Endothelial cell of umbilical vein (primary cell): ENCODE results near the gene PPEF1. TPM values are rescaled to one million over a fixed set of nuclear protein-coding genes. Genes with fewer than 3 reads are reported as not detected.

Source experiments
- BruUV-seq: library from RNA; stranded (reverse); fragments of 400-500 nt; replicated peaks from 2 replicates; lab custom pipeline; 2021; lab: Mats Ljungman, UMichigan
- CTCF ChIA-PET: fragments of 300-600, 350-600 bp; sonication (Branson Sonifier 250); formaldehyde crosslinking; loops from one replicate; lab custom pipeline; 2021; ENCODE audit warnings: antibody characterized with exemption, inconsistent platforms; lab: Charles Lee
- POLR2A ChIA-PET: fragments of 300-600, 350-600 bp; sonication (Branson Sonifier 250); formaldehyde crosslinking; loops from one replicate; lab custom pipeline; 2021; ENCODE audit warnings: antibody characterized with exemption, inconsistent platforms; lab: Charles Lee
- DNase-seq: peaks from one replicate; pipeline ENCODE4 v3.0.0-alpha.2; 2011; ENCODE audit warnings: low read depth, low spot score
- FAIRE-seq: peaks from 2 replicates; lab custom pipeline; 2011; peaks lifted over from hg19 to GRCh38; lab: Jason Lieb, UNC
- H2AFZ ChIP-seq: 2 replicates; pipeline ENCODE4 v1.6.0; 2012; ENCODE audit warnings: low read depth, low read length, control low read depth, inconsistent platforms
- H3K27ac ChIP-seq: 2 replicates; pipeline ENCODE4 v1.5.1; 2011; ENCODE audit warnings: low read depth, mild to moderate bottlenecking, control low read depth, low read length, moderate library complexity; ENCODE audit not compliant: insufficient read depth
- H3K27me3 ChIP-seq, 2 experiments: 2 replicates each; pipeline versions ENCODE4 v1.6.0 to v1.6.1; 2011; ENCODE audit warnings: low read length in 2 of 2, mixed read lengths in 1 of 2; ENCODE audit not compliant: control insufficient read depth in 2 of 2, insufficient read depth in 2 of 2
- H3K36me3 ChIP-seq, 2 experiments: 2 replicates in 1 of 2; 3 replicates in 1 of 2; pipeline ENCODE4 v1.5.1; 2011; ENCODE audit warnings: low read length in 2 of 2, mild to moderate bottlenecking in 1 of 2, moderate library complexity in 1 of 2; ENCODE audit not compliant: control insufficient read depth in 2 of 2, insufficient read depth in 2 of 2; ENCODE audit errors: extremely low read depth in 1 of 2
- H3K4me1 ChIP-seq: 3 replicates; pipeline ENCODE4 v1.5.1; 2011; ENCODE audit warnings: mild to moderate bottlenecking, low read length; ENCODE audit not compliant: control insufficient read depth, insufficient read depth; ENCODE audit errors: extremely low read depth
- H3K4me2 ChIP-seq: 2 replicates; pipeline ENCODE4 v1.6.1; 2011; ENCODE audit warnings: low read length, control low read depth, mixed read lengths; ENCODE audit not compliant: insufficient read depth
- H3K4me3 ChIP-seq, 3 experiments: fragments of 200-600 bp in 1 of 3; sonication (generic), shearing (Covaris generic) in 1 of 3; replicated peaks in 1 of 3; 2 replicates each; pipeline ENCODE4 v1.5.1; 2011 to 2016; ENCODE audit warnings: control low read depth in 3 of 3, low read length in 3 of 3, mild to moderate bottlenecking in 2 of 3, inconsistent platforms in 1 of 3, low read depth in 1 of 3, moderate library complexity in 1 of 3; ENCODE audit not compliant: insufficient read depth in 1 of 3
- H3K79me2 ChIP-seq: 2 replicates; pipeline ENCODE4 v1.6.0; 2012; ENCODE audit warnings: low read length, inconsistent platforms; ENCODE audit not compliant: control insufficient read depth, insufficient read depth
- H3K9ac ChIP-seq: replicated peaks from 2 replicates; pipeline ENCODE3; 2011; ENCODE audit warnings: low read length, control low read depth; ENCODE audit not compliant: insufficient read depth; ENCODE audit errors: extremely low read depth
- H3K9me1 ChIP-seq: replicated peaks from 3 replicates; pipeline ENCODE4 v1.6.0; 2011; ENCODE audit warnings: mild to moderate bottlenecking, low read length; ENCODE audit not compliant: control insufficient read depth, insufficient read depth; ENCODE audit errors: extremely low read depth
- H3K9me3 ChIP-seq: replicated peaks from 2 replicates; pipeline ENCODE4 v1.5.1; 2012; ENCODE audit warnings: low read length, inconsistent platforms; ENCODE audit not compliant: control insufficient read depth, insufficient read depth
- H4K20me1 ChIP-seq: replicated peaks from 2 replicates; pipeline ENCODE3; 2011; ENCODE audit warnings: mild to moderate bottlenecking, low read length; ENCODE audit not compliant: control insufficient read depth, insufficient read depth; ENCODE audit errors: extremely low read depth
- EZH2 ChIP-seq: IDR thresholded peaks from 2 replicates; pipeline ENCODE4 v1.6.1; 2012; ENCODE audit warnings: borderline replicate concordance, low read depth, mild to moderate bottlenecking, moderate library complexity, low read length, inconsistent platforms; ENCODE audit not compliant: severe bottlenecking
- FOS ChIP-seq: IDR thresholded peaks from 2 replicates; pipeline ENCODE4 v1.6.1; 2011; ENCODE audit warnings: mild to moderate bottlenecking, low read length, moderate library complexity, borderline replicate concordance; ENCODE audit not compliant: insufficient read depth
- GATA2 ChIP-seq: IDR thresholded peaks from 2 replicates; pipeline ENCODE4 v1.7.0; 2011; ENCODE audit warnings: low read depth, mild to moderate bottlenecking, moderate library complexity, mixed read lengths, low read length; ENCODE audit not compliant: insufficient read length, insufficient read depth
- JUN ChIP-seq: IDR thresholded peaks from 2 replicates; pipeline ENCODE4 v1.6.1; 2011; ENCODE audit warnings: borderline replicate concordance, low read depth; ENCODE audit not compliant: insufficient read length, insufficient read depth
- POLR2A ChIP-seq: IDR thresholded peaks from 2 replicates; pipeline ENCODE4 v1.6.1; 2012; ENCODE audit warnings: low read depth, mild to moderate bottlenecking, control low read depth, low read length
- dilution Hi-C: fragments of 300-500 bp; cut with MboI; formaldehyde crosslinking; loops from one replicate; pipeline ENCODE4 v1.15.0; 2019; ENCODE audit warnings: low sequenced_read_pairs; ENCODE audit not compliant: extremely low pct_ligation_motif_present
- intact Hi-C: fragments of 100-400 bp; cut with micrococcal nuclease; formaldehyde crosslinking; loops from one replicate; pipeline ENCODE4 v1.10.0; 2022
- polyA plus RNA-seq, 4 experiments: library from polyadenylated mRNA; depleted of rRNA in 3 of 4; stranded (reverse) in 3 of 4; unstranded in 1 of 4; fragments of >200 nt; gene quantifications; 2 replicates each; pipeline versions ENCODE4 v1.2.1 to v1.2.3, GENCODE V29; 2011 to 2012; ENCODE audit warnings: missing spikeins in 1 of 4
- total RNA-seq: library from RNA; stranded (reverse); gene quantifications from 2 replicates; pipeline ENCODE4 v1.2.3, GENCODE V29; 2021

Gene PPEF1
- total and polyA plus RNA-seq, 2 donors (not counting 3 experiments of a cell fraction or from before 2014, with no cell fraction given), result not detected

- Histone ChIP-seq H3K79me2 (no peaks in the 10 kb centered on the region), H4K20me1 (no peaks in the 10 kb centered on the region), H3K9ac (no peak overlapping the region), H3K27ac (no peak overlapping the region), H3K9me1 (no peaks in the 10 kb centered on the region), H3K4me3 (no peak overlapping the region), H3K4me1 (peaks cover 14% of the 10 kb centered on the region), H3K36me3 (no peaks in the 10 kb centered on the region), H3K27me3 (peaks cover 0 to 4% of the 10 kb centered on the region in 2 experiments), H3K9me3 (no peaks in the 10 kb centered on the region), H2AFZ (no peak overlapping the region), H3K4me2 (no peak overlapping the region)
- ChIA-PET CTCF (interaction anchor here (2.4 kb wide), 1 partner anchor 632 kb away, joined by 7 read pairs; no protein-coding TSS in a partner anchor), POLR2A (no interaction called here)
- FAIRE-seq (peak; percentile 75), DNase-seq (peak; percentile 78)
- TF ChIP-seq EZH2 (no peak), GATA2 (peak; percentile 33)
- BruUV-seq, result no TSS peak
- dilution Hi-C loops (no loop called here), intact Hi-C loops (loop anchor here (2.0 kb wide), 1 partner anchor 185 kb away; no protein-coding TSS in a partner anchor)
These were observed 5.7 kb upstream of the PPEF1 start for GRCh38 chrX:18701621-18702361.

- Histone ChIP-seq H3K4me3 (no peak overlapping the region), H3K9me1 (no peaks in the 10 kb centered on the region), H3K9me3 (no peaks in the 10 kb centered on the region), H3K79me2 (no peaks in the 10 kb centered on the region), H3K9ac (no peak overlapping the region), H3K27ac (peak overlapping the region; percentile 24), H2AFZ (peak overlapping the region; percentile 49), H3K4me2 (peak overlapping the region; percentile 62), H4K20me1 (no peaks in the 10 kb centered on the region), H3K36me3 (no peaks in the 10 kb centered on the region), H3K27me3 (peaks cover 0 to 2% of the 10 kb centered on the region in 2 experiments), H3K4me1 (peaks cover 14% of the 10 kb centered on the region)
- no TSS peak for BruUV-seq
- DNase-seq (peak; percentile 67), FAIRE-seq (peak; percentile 50)
- intact Hi-C loops, result loop anchor here (2.0 kb wide), 1 partner anchor 184 kb away; no protein-coding TSS in a partner anchor
- TF ChIP-seq JUN, result peak; percentile 29
- TF ChIP-seq FOS, result peak; percentile 45
- no peak for TF ChIP-seq POLR2A
- dilution Hi-C loops, result no loop called here
- POLR2A ChIA-PET, result no interaction called here
- CTCF ChIA-PET, result interaction anchor here (2.4 kb wide), 1 partner anchor 631 kb away, joined by 7 read pairs; no protein-coding TSS in a partner anchor
These were observed 4.9 kb upstream of the PPEF1 start for GRCh38 chrX:18702362-18703195.
